Keratinocyte (primary cell): ENCODE data around the gene KMT5B. TPM values are rescaled to one million over a fixed set of nuclear protein-coding genes. Genes with fewer than 3 reads are reported as not detected.

Source experiments
- DNase-seq: peaks from one replicate; pipeline ENCODE4 v3.0.0-alpha.2; 2011; ENCODE audit warnings: low read depth, missing footprints, low spot score
- FAIRE-seq: peaks from 2 replicates; lab custom pipeline; 2011; peaks lifted over from hg19 to GRCh38; lab: Jason Lieb, UNC
- H2AFZ ChIP-seq: 2 replicates; pipeline ENCODE4 v1.6.0; 2012; ENCODE audit warnings: low read length, control low read depth, inconsistent platforms; ENCODE audit not compliant: control insufficient read depth
- H3K27ac ChIP-seq: 2 replicates; pipeline ENCODE4 v1.5.1; 2011; ENCODE audit warnings: low read length; ENCODE audit not compliant: control insufficient read depth, insufficient read depth
- H3K27me3 ChIP-seq: 3 replicates; pipeline ENCODE4 v1.6.0; 2011; ENCODE audit warnings: low read length; ENCODE audit not compliant: control insufficient read depth, insufficient read depth; ENCODE audit errors: extremely low read depth
- H3K36me3 ChIP-seq, 2 experiments: 2 replicates in 1 of 2; 3 replicates in 1 of 2; pipeline ENCODE4 v1.5.1; 2011; ENCODE audit warnings: low read length in 2 of 2, mild to moderate bottlenecking in 1 of 2; ENCODE audit not compliant: control insufficient read depth in 2 of 2, insufficient read depth in 2 of 2; ENCODE audit errors: extremely low read depth in 1 of 2
- H3K4me1 ChIP-seq: 3 replicates; pipeline ENCODE4 v1.5.1; 2011; ENCODE audit warnings: low read length; ENCODE audit not compliant: control insufficient read depth, insufficient read depth; ENCODE audit errors: extremely low read depth
- H3K4me2 ChIP-seq: 3 replicates; pipeline ENCODE4 v1.6.0; 2011; ENCODE audit warnings: low read depth, low read length; ENCODE audit not compliant: control insufficient read depth, insufficient read depth; ENCODE audit errors: extremely low read depth
- H3K4me3 ChIP-seq, 3 experiments: fragments of 200-600 bp in 1 of 3; sonication (generic) in 1 of 3; 2 replicates in 2 of 3; 3 replicates in 1 of 3; pipeline ENCODE4 v1.5.1; 2011 to 2016; ENCODE audit warnings: low read length in 3 of 3, mild to moderate bottlenecking in 3 of 3, control low read depth in 2 of 3, inconsistent platforms in 1 of 3, low read depth in 1 of 3, mixed read lengths in 1 of 3, mixed run types in 1 of 3, moderate library complexity in 1 of 3; ENCODE audit not compliant: control insufficient read depth in 2 of 3, insufficient read depth in 2 of 3; ENCODE audit errors: extremely low read depth in 1 of 3
- H3K79me2 ChIP-seq: 2 replicates; pipeline ENCODE4 v1.6.0; 2012; ENCODE audit warnings: low read length; ENCODE audit not compliant: control insufficient read depth, insufficient read depth
- H3K9ac ChIP-seq: 3 replicates; pipeline ENCODE4 v1.6.0; 2011; ENCODE audit warnings: low read length; ENCODE audit not compliant: control insufficient read depth, insufficient read depth; ENCODE audit errors: extremely low read depth
- H3K9me1 ChIP-seq: 3 replicates; pipeline ENCODE4 v1.6.0; 2011; ENCODE audit warnings: low read length; ENCODE audit not compliant: control insufficient read depth, insufficient read depth; ENCODE audit errors: extremely low read depth
- H3K9me3 ChIP-seq: 2 replicates; pipeline ENCODE4 v1.5.1; 2012; ENCODE audit warnings: low read depth, low read length; ENCODE audit not compliant: control insufficient read depth
- H4K20me1 ChIP-seq: 3 replicates; pipeline ENCODE4 v1.6.0; 2011; ENCODE audit warnings: low read length; ENCODE audit not compliant: control insufficient read depth, insufficient read depth; ENCODE audit errors: extremely low read depth
- EZH2 ChIP-seq: IDR thresholded peaks from one replicate; pipeline ENCODE4 v1.6.1; 2012; ENCODE audit warnings: inconsistent platforms, mild to moderate bottlenecking, low read length, moderate library complexity
- dilution Hi-C: fragments of 300-500 bp; cut with MboI; formaldehyde crosslinking; loops from one replicate; pipeline ENCODE4 v1.7.0; 2020; ENCODE audit warnings: low sequenced_read_pairs; ENCODE audit not compliant: extremely low pct_ligation_motif_present
- polyA plus RNA-seq, 5 experiments: library from polyadenylated mRNA; depleted of rRNA in 3 of 5; stranded (reverse) in 3 of 5; stranded (forward) in 1 of 5; unstranded in 1 of 5; fragments of >200 nt; gene quantifications; 1 replicate in 1 of 5; 2 replicates in 3 of 5; 3 replicates in 1 of 5; pipeline versions ENCODE4 v1.2.1 to v1.2.3, GENCODE V29; 2011 to 2012; ENCODE audit warnings: missing spikeins in 2 of 5, low read depth in 1 of 5, low replicate concordance in 1 of 5
- TF ChIP-seq, protein P1 (sequence below), 3 experiments: IDR thresholded peaks in 1 of 3; conservative IDR thresholded peaks in 1 of 3; optimal IDR thresholded peaks in 1 of 3; 2 replicates in 2 of 3; 3 replicates in 1 of 3; pipeline versions ENCODE3 to v1.5.1; 2011; ENCODE audit warnings: low read length in 3 of 3, mild to moderate bottlenecking in 3 of 3, moderate library complexity in 2 of 3, control low read depth in 1 of 3, inconsistent platforms in 1 of 3; ENCODE audit not compliant: insufficient read depth in 2 of 3; ENCODE audit errors: extremely low read depth in 1 of 3

Gene KMT5B
- polyA plus RNA-seq, 1 donor (not counting 4 experiments of a cell fraction or from before 2014, with no cell fraction given) = 17.2 TPM

DNA sequence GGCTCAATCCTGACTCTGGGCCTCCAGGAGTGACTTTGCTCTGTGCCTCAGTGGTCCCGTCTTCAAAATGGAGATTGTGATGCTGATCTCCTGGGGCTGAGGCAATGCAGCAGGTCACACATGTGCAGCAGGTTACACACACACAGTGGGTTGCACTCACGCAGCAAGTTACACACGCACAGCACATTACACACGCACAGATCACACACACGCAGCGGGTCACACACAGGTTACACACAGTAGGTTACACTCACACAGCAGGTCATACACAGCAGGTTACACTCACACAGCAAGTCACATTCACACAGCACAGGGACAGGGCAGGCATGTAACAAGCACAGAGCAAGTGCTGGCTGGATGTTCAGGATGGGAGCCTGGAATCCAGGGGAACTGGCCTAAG lies 47.4 kb upstream of the KMT5B start:
- peaks cover 17 to 25% of the 10 kb centered on the region in 2 experiments for H3K36me3 ChIP-seq
- TF ChIP-seq EZH2 = no peak
- TF ChIP-seq, protein P1, sequence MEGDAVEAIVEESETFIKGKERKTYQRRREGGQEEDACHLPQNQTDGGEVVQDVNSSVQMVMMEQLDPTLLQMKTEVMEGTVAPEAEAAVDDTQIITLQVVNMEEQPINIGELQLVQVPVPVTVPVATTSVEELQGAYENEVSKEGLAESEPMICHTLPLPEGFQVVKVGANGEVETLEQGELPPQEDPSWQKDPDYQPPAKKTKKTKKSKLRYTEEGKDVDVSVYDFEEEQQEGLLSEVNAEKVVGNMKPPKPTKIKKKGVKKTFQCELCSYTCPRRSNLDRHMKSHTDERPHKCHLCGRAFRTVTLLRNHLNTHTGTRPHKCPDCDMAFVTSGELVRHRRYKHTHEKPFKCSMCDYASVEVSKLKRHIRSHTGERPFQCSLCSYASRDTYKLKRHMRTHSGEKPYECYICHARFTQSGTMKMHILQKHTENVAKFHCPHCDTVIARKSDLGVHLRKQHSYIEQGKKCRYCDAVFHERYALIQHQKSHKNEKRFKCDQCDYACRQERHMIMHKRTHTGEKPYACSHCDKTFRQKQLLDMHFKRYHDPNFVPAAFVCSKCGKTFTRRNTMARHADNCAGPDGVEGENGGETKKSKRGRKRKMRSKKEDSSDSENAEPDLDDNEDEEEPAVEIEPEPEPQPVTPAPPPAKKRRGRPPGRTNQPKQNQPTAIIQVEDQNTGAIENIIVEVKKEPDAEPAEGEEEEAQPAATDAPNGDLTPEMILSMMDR (optimal IDR thresholded peaks at IDR 0.05 in 1 of 3, IDR thresholded peaks at IDR 0.05 in 1 of 3, conservative IDR thresholded peaks at IDR 0.05 in 1 of 3; ENCODE audit: extremely low read depth in 1 of 3, insufficient read depth in 2 of 3, low read length in 3 of 3) = no peak
- no peak for FAIRE-seq
- H3K9ac ChIP-seq = no peak overlapping the region
- H3K27ac ChIP-seq = no peak overlapping the region
- no peaks in the 10 kb centered on the region for H4K20me1 ChIP-seq
- H3K27me3 ChIP-seq = no peaks in the 10 kb centered on the region
- no peaks in the 10 kb centered on the region for H3K79me2 ChIP-seq
- H3K4me3 ChIP-seq = no peak overlapping the region
- H3K9me1 ChIP-seq = no peaks in the 10 kb centered on the region
- H2AFZ ChIP-seq = no peak overlapping the region
- no peaks in the 10 kb centered on the region for H3K9me3 ChIP-seq
- no peak for DNase-seq
- H3K4me1 ChIP-seq = peaks cover 3% of the 10 kb centered on the region
- H3K4me2 ChIP-seq = no peak overlapping the region
- dilution Hi-C loops = no loop called here

GRCh38 chr11:68259122-68259959 lies 46.2 kb upstream of the KMT5B start:
- DNase-seq = no peak
- H3K9me1 ChIP-seq = no peaks in the 10 kb centered on the region
- no peak overlapping the region for H3K4me2 ChIP-seq

More at GRCh38 chr11:68259122-68259959, 46.2 kb upstream of the KMT5B start:
- no peak overlapping the region for H3K4me3 ChIP-seq
- FAIRE-seq = no peak
- H3K4me1 ChIP-seq = peaks cover 3% of the 10 kb centered on the region
- TF ChIP-seq, protein P1 (optimal IDR thresholded peaks at IDR 0.05 in 1 of 3, IDR thresholded peaks at IDR 0.05 in 1 of 3, conservative IDR thresholded peaks at IDR 0.05 in 1 of 3; ENCODE audit: extremely low read depth in 1 of 3, insufficient read depth in 2 of 3, low read length in 3 of 3) = no peak
- TF ChIP-seq EZH2 = no peak
- no peaks in the 10 kb centered on the region for H4K20me1 ChIP-seq
- dilution Hi-C loops = no loop called here
- peaks cover 13 to 23% of the 10 kb centered on the region in 2 experiments for H3K36me3 ChIP-seq
- no peaks in the 10 kb centered on the region for H3K9me3 ChIP-seq
- no peaks in the 10 kb centered on the region for H3K27me3 ChIP-seq
- H3K9ac ChIP-seq = no peak overlapping the region
- H2AFZ ChIP-seq = no peak overlapping the region
- no peaks in the 10 kb centered on the region for H3K79me2 ChIP-seq
- H3K27ac ChIP-seq = no peak overlapping the region
